B cell (primary cell): Measurements from ENCODE around the gene VOPP1.

Experiments used
- CTCF ChIP-seq: fragments of 200-600 bp; IDR thresholded peaks from one replicate; pipeline ENCODE4 v1.8.0; 2022; ENCODE audit warnings: antibody characterized with exemption, mild to moderate bottlenecking
- EZH2 ChIP-seq: IDR thresholded peaks from 2 replicates; pipeline ENCODE4 v1.6.1; 2012; ENCODE audit warnings: borderline replicate concordance, low read depth, mild to moderate bottlenecking, moderate library complexity, low read length; ENCODE audit not compliant: insufficient read depth, poor library complexity, severe bottlenecking

GRCh38 chr7:55546814-55547213 lies 25.5 kb downstream of the VOPP1 start:
- TF ChIP-seq CTCF (no peak), EZH2 (no peak)
